Astrocyte (in vitro differentiated cells and primary cell): ENCODE results near the gene PCBP3.

Experiments used
- EZH2 ChIP-seq: IDR thresholded peaks from 2 replicates; pipeline ENCODE4 v1.6.1; 2012; ENCODE audit warnings: mild to moderate bottlenecking, low read length, inconsistent platforms; ENCODE audit not compliant: insufficient read depth
- TF ChIP-seq, protein P1 (sequence below): IDR thresholded peaks from 2 replicates; pipeline ENCODE4 v1.5.1; 2011; ENCODE audit warnings: low read depth, mild to moderate bottlenecking, inconsistent platforms, low read length, moderate library complexity; ENCODE audit not compliant: insufficient read depth

DNA sequence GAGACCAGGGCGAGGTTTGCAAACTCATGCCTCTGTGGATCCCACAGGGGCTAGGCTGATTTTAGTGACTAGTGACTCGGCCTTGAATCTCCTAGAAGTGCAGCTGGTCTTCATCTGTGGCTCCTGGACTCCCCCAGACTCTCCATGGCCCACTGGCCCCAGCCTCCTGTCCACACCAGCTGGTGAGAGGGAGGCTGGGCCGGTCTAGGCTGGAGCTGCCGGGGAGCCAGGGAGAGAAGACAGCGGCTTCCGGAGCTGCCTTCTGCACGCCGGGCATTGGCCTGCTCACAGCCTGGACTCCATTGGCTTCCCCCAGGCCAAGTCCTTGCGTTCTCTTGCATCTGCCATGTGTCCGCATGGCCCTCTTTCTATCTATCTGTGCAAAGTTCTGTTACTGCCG, 285.9 kb downstream of the PCBP3 start:
- TF ChIP-seq, protein P1, sequence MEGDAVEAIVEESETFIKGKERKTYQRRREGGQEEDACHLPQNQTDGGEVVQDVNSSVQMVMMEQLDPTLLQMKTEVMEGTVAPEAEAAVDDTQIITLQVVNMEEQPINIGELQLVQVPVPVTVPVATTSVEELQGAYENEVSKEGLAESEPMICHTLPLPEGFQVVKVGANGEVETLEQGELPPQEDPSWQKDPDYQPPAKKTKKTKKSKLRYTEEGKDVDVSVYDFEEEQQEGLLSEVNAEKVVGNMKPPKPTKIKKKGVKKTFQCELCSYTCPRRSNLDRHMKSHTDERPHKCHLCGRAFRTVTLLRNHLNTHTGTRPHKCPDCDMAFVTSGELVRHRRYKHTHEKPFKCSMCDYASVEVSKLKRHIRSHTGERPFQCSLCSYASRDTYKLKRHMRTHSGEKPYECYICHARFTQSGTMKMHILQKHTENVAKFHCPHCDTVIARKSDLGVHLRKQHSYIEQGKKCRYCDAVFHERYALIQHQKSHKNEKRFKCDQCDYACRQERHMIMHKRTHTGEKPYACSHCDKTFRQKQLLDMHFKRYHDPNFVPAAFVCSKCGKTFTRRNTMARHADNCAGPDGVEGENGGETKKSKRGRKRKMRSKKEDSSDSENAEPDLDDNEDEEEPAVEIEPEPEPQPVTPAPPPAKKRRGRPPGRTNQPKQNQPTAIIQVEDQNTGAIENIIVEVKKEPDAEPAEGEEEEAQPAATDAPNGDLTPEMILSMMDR, result no peak
- no peak for TF ChIP-seq EZH2
